Tibial artery (tissue), 4 donors: ENCODE results near the gene WWTR1.

Experiments
- DNase-seq, 2 donors: peaks; one replicate each; pipeline ENCODE4 v3.0.0-alpha.2; 2019
- H3K27ac ChIP-seq, 2 donors: fragments of 200-600 bp; sonication (generic) in 1 of 2; 1 replicate in 1 of 2; 2 replicates in 1 of 2; pipeline ENCODE4 v1.5.1; 2018 to 2019; ENCODE audit warnings: mild to moderate bottlenecking in 1 of 2
- H3K27me3 ChIP-seq, 2 donors: fragments of 200-600 bp; sonication (generic) in 1 of 2; one replicate each; pipeline versions ENCODE4 v1.5.1 to v1.6.0; 2016 to 2019
- H3K36me3 ChIP-seq, 3 donors: fragments of 200-600 bp; sonication (generic) in 2 of 3; one replicate each; pipeline ENCODE4 v1.5.1; 2016 to 2019; ENCODE audit warnings: mild to moderate bottlenecking in 2 of 3
- H3K4me1 ChIP-seq, 4 donors: fragments of 200-600 bp; sonication (generic) in 2 of 4; 1 replicate in 3 of 4; 2 replicates in 1 of 4; pipeline ENCODE4 v1.5.1; 2016 to 2019
- H3K4me3 ChIP-seq, 2 donors: fragments of 200-600 bp; sonication (generic) in 1 of 2; 1 replicate in 1 of 2; 2 replicates in 1 of 2; pipeline ENCODE4 v1.5.1; 2018 to 2019; ENCODE audit warnings: mild to moderate bottlenecking in 2 of 2
- H3K9me3 ChIP-seq, 3 donors: fragments of 200-600 bp; sonication (generic) in 1 of 3; one replicate each; pipeline ENCODE4 v1.5.1; 2016 to 2019
- intact Hi-C: fragments of 100-400 bp; cut with DNase I; formaldehyde crosslinking; loops from one replicate; pipeline ENCODE4 v1.15.0; 2023; ENCODE audit warnings: low total_unique reads
- TF ChIP-seq, protein P1 (sequence below), 2 experiments: fragments of 200-600 bp in 1 of 2; fragments of 450-650 bp in 1 of 2; IDR thresholded peaks; one replicate each; pipeline ENCODE4 v1.5.1; 2017 to 2019; ENCODE audit warnings: antibody characterized with exemption in 2 of 2, mild to moderate bottlenecking in 1 of 2, moderate library complexity in 1 of 2

The WWTR1 gene

DNA sequence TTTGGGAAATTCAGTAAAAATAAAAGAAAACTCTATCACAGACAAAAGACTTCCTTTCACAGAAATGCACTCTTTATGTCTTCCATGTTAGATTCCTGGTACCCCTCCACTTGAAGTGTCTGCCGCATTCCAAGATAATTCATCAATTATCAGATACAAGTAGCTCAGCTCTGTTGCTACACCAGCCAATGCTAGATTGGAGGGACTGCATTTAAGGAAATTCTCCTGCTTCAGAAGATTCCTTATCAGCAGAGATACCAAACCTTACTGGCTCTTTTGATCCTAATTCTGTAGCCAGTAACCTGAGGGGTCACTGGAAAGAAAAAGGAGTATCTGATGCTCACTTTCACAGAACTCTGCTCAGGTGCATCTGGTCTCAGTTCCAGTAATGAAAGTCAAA is 119.5 kb downstream of the WWTR1 start:
- no peak overlapping the region for H3K27ac ChIP-seq
- H3K36me3 ChIP-seq: peaks cover 11 to 15% (median 13%) of the 10 kb centered on the region in 3 donors
- no peaks in the 10 kb centered on the region for H3K9me3 ChIP-seq
- H3K27me3 ChIP-seq: no peaks in the 10 kb centered on the region
- H3K4me1 ChIP-seq: peaks cover 0 to 79% (median 48%) of the 10 kb centered on the region in 4 donors
- DNase-seq: no peak
- H3K4me3 ChIP-seq: no peak overlapping the region
- TF ChIP-seq, protein P1, sequence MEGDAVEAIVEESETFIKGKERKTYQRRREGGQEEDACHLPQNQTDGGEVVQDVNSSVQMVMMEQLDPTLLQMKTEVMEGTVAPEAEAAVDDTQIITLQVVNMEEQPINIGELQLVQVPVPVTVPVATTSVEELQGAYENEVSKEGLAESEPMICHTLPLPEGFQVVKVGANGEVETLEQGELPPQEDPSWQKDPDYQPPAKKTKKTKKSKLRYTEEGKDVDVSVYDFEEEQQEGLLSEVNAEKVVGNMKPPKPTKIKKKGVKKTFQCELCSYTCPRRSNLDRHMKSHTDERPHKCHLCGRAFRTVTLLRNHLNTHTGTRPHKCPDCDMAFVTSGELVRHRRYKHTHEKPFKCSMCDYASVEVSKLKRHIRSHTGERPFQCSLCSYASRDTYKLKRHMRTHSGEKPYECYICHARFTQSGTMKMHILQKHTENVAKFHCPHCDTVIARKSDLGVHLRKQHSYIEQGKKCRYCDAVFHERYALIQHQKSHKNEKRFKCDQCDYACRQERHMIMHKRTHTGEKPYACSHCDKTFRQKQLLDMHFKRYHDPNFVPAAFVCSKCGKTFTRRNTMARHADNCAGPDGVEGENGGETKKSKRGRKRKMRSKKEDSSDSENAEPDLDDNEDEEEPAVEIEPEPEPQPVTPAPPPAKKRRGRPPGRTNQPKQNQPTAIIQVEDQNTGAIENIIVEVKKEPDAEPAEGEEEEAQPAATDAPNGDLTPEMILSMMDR (IDR thresholded peaks at IDR 0.05): no peak
- intact Hi-C loops: no loop called here

GRCh38 chr3:149536429-149536828 is 121.4 kb downstream of the WWTR1 start:
- Histone ChIP-seq H3K27ac (peak overlapping the region in 1 of 2 donors; percentile 49), H3K9me3 (no peaks in the 10 kb centered on the region), H3K4me3 (peak overlapping the region in 1 of 2 donors; percentile 9), H3K4me1 (peaks cover 0 to 82% (median 60%) of the 10 kb centered on the region in 4 donors), H3K36me3 (peaks cover 2 to 5% (median 4%) of the 10 kb centered on the region in 3 donors), H3K27me3 (no peaks in the 10 kb centered on the region)
- intact Hi-C loops: no loop called here
- peak in 1 of 2 donors; percentile 74 for DNase-seq
- TF ChIP-seq, protein P1 (IDR thresholded peaks at IDR 0.05): no peak

- TF ChIP-seq, protein P1 (IDR thresholded peaks at IDR 0.05): no peak
- intact Hi-C loops: loop anchor here (2.0 kb wide), 1 partner anchor 123 kb away; the partner anchor contains the start of gene WWTR1
- no peak overlapping the region for H3K4me3 ChIP-seq
- H3K9me3 ChIP-seq: no peaks in the 10 kb centered on the region
- no peak for DNase-seq
- peak overlapping the region; percentile 64 to 66 for H3K27ac ChIP-seq
- peaks cover 0 to 82% (median 65%) of the 10 kb centered on the region in 4 donors for H3K4me1 ChIP-seq
- no peaks in the 10 kb centered on the region for H3K27me3 ChIP-seq
- H3K36me3 ChIP-seq: no peaks in the 10 kb centered on the region
Observed at GRCh38 chr3:149535333-149535685, 122.5 kb downstream of the WWTR1 start.

- no peaks in the 10 kb centered on the region for H3K27me3 ChIP-seq
- H3K4me1 ChIP-seq: peaks cover 0 to 79% (median 63%) of the 10 kb centered on the region in 4 donors
- TF ChIP-seq, protein P1 (IDR thresholded peaks at IDR 0.05): no peak
- no peaks in the 10 kb centered on the region for H3K9me3 ChIP-seq
- intact Hi-C loops: loop anchor here (2.0 kb wide), 1 partner anchor 124 kb away; the partner anchor contains the start of gene WWTR1
- no peaks in the 10 kb centered on the region for H3K36me3 ChIP-seq
- peak overlapping the region; percentile 64 to 66 for H3K27ac ChIP-seq
- no peak overlapping the region for H3K4me3 ChIP-seq
- DNase-seq: no peak
Observed at GRCh38 chr3:149534671-149535332, 123.0 kb downstream of the WWTR1 start.

GRCh38 chr3:149534082-149534481 is 123.7 kb downstream of the WWTR1 start:
- no peak for DNase-seq
- Histone ChIP-seq H3K4me3 (no peak overlapping the region), H3K9me3 (no peaks in the 10 kb centered on the region), H3K27ac (peak overlapping the region; percentile 64 to 66), H3K4me1 (peaks cover 0 to 71% (median 58%) of the 10 kb centered on the region in 4 donors), H3K27me3 (no peaks in the 10 kb centered on the region), H3K36me3 (no peaks in the 10 kb centered on the region)
- TF ChIP-seq, protein P1 (IDR thresholded peaks at IDR 0.05): no peak
- intact Hi-C loops: loop anchor here (2.0 kb wide), 1 partner anchor 125 kb away; the partner anchor contains the start of gene WWTR1
